Epithelial cell of proximal tubule (primary cell): ENCODE measurements around the gene MCOLN3. TPM values are rescaled to one million over a fixed set of nuclear protein-coding genes. Genes with fewer than 3 reads are reported as not detected.

Experiments used
- DNase-seq: peaks from one replicate; pipeline ENCODE4 v3.0.0-alpha.2; 2011; ENCODE audit warnings: low read depth
- H3K4me3 ChIP-seq: 2 replicates; pipeline ENCODE4 v1.5.1; 2011; ENCODE audit warnings: low read depth, mild to moderate bottlenecking, low read length
- total RNA-seq: library from RNA; depleted of rRNA; stranded (reverse); fragments of >200 nt; gene quantifications from 2 replicates; pipeline ENCODE4 v1.2.3, GENCODE V29; 2015
- TF ChIP-seq, protein P1 (sequence below): conservative IDR thresholded peaks from 2 replicates; pipeline ENCODE4 v1.5.1; 2012; ENCODE audit warnings: low read depth, mild to moderate bottlenecking, low read length

The MCOLN3 gene
- total RNA-seq, 1 donor from 2014 or later: 3.7 TPM

DNA sequence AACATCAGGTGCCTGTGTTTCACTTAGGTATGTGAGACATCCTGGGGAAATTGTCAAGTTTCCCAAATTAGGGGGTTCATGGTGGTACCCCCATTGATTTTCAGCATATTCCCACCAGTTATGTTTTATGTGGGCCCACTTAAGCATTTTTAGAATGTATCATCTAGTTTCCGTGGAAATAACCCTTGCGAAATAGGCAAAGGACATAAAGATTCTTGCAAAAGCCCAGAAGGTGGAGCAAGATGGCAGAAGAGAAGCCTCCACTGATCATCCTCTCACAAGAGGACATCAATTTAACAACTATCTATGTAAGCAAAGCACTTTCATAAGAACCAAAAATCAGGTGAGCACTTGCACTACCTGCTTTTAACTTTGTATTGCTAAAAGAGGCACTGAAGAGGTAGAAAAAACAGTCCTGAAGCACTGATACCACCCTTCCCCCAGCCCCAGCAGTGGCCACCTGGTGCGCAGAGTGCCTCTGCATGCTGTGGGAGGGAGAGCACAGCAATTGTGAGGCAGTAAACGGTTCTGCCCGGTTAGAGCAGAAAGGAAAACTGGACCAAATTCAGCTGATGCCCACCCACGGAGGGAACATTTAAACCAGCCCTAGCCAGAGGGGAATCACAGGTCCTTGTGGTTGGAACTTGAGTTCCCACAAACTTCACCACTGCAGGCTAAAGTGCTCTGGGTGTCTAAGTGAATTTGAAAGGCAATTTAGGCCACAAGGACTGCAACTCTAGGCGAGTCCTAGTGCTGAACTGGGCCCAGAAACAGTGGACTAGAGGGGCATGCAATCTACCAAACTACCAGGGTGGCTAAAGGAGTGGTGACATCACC, 74.6 kb downstream of the MCOLN3 start:
- no peak for DNase-seq
- TF ChIP-seq, protein P1, sequence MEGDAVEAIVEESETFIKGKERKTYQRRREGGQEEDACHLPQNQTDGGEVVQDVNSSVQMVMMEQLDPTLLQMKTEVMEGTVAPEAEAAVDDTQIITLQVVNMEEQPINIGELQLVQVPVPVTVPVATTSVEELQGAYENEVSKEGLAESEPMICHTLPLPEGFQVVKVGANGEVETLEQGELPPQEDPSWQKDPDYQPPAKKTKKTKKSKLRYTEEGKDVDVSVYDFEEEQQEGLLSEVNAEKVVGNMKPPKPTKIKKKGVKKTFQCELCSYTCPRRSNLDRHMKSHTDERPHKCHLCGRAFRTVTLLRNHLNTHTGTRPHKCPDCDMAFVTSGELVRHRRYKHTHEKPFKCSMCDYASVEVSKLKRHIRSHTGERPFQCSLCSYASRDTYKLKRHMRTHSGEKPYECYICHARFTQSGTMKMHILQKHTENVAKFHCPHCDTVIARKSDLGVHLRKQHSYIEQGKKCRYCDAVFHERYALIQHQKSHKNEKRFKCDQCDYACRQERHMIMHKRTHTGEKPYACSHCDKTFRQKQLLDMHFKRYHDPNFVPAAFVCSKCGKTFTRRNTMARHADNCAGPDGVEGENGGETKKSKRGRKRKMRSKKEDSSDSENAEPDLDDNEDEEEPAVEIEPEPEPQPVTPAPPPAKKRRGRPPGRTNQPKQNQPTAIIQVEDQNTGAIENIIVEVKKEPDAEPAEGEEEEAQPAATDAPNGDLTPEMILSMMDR: no peak
- no peak overlapping the region for H3K4me3 ChIP-seq

DNA sequence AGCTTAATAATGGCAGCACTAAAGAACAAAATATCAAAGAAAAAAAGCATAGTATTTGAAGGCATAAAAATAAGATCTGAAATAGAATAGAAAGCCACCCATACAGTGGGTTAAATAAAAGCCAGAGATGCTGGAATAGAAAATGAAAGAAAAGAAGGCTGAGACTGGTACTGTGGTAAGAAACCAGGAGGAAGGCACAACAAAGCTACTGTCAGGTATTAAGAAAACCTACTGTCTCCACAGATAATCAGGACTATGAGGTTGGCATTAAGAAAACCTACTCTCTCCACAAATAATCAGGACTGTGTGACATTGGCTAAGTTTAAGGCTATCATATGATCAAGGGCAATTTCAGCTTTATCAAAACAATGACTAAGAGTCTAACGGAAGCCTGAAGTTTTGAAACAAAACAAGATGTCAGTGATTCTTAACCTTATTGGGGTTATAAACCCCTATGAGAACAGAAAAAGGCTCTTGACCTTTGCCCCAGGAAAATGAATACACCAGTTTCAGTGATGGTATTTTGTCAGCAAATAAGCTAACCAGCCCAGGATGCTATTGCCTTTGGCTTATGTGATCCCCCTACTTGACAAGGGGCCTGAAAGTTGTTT, 75.8 kb downstream of the MCOLN3 start:
- TF ChIP-seq, protein P1: no peak
- H3K4me3 ChIP-seq: no peak overlapping the region
- no peak for DNase-seq

DNA sequence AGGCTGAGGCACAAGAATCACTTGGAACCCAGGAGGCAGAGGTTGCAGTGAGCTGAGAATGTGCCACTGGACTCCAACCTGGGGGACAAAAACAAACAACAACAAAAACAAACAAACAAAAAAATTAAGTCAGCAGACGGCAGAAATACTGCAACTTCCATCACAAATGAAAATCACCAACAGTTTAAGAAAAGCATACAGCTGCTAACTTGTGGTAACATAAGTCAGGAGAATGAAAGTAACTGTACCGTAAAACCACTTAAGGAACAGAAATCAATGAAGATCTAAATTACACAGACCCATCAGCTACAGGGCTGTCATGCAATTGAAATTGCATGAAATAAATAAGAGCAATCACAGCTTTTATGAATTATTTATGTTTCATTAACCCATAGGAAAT, 76.3 kb downstream of the MCOLN3 start:
- TF ChIP-seq, protein P1: no peak
- no peak overlapping the region for H3K4me3 ChIP-seq
- DNase-seq: no peak

DNA sequence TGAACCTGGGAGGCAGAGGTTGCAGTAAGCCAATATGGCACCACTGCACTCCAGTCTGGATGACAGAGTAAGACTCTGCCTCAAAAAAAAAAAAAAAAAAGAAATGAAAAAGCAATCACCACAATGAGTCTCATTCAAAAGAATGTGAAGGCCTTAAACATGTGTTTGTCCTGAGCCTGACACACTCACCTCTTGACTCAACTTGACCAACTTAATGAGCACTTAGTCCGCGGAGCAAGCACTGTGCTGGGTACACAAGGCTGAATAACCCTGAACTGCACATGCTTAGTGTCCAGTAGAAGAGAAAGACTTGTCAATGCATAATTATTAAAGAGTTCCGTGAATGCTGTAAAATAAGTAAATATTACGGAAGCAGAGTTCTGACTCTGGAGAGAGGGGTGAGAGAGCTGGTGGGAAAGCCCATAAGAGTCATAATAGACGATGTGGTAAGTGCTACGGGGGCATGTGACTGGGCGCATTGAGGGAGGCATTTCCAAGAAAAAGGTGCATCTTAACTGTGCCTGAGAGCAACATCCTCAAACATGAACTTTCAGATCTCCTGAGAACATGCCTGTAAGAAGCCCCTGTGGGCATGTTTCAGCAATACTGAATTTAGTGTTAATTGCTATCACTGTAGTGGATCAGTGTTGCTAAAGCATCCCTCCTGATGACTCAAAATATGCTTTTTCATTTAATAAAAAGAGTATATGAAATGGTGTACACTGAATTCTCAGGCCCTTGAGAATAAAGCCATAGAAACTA, 78.6 kb downstream of the MCOLN3 start:
- DNase-seq: no peak
- TF ChIP-seq, protein P1: no peak

DNA sequence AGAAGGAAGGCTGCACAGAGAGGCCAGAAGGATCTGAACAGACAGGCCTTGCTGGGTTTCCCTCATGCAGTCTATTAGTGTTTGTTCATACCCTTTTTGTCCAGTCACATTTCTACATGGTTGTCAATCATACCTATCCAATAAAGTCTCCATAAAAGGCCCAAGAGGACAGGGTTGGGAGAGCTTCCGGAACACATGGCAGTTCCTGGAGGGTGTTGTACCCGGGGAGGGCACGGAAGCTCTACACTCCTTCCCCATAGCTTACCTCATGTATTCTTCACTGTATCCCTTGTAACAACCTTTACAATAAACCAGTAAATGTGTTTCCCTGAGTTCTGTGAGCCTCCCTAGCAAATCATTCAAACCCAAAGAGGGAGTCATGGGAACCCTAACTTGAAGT, 79.4 kb downstream of the MCOLN3 start:
- TF ChIP-seq, protein P1: no peak
- H3K4me3 ChIP-seq: no peak overlapping the region
- no peak for DNase-seq

More for the DNA sequence above, 78.6 kb downstream of the MCOLN3 start:
- no peak overlapping the region for H3K4me3 ChIP-seq

DNA sequence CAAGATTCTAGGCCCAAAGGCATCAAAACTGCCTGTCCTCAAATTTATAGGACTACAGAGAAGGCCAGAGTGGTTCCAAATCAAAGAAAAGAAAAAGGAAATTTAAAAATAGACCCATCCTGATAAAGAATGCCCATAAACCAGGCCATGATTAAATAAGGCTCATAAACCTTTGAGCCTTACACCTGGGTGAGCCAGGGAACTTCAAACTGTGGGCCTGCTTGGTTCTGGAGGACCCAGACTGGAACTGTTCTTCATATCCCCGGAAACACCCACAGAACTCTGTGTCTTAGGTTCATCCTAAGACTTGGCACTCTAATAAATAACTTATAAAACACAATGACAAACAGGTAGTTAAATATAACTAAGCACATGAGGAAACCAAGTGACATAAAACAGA, 80.2 kb downstream of the MCOLN3 start:
- DNase-seq: no peak
- no peak overlapping the region for H3K4me3 ChIP-seq
- TF ChIP-seq, protein P1: no peak

Other genes starting within 250 kb of the MCOLN3 start
- gene LPAR3, start 155.3 kb downstream of the MCOLN3 start, total RNA-seq: 1.2 and 1.8 TPM in 2 replicates
- gene MCOLN2, start 51.4 kb downstream of the MCOLN3 start, total RNA-seq: 2.5 and 3.5 TPM in 2 replicates
- gene SYDE2, start 152.5 kb upstream of the MCOLN3 start, total RNA-seq: 2.9 and 4.7 TPM in 2 replicates
- 15.4 and 19.2 TPM in 2 replicates for gene C1orf52, start 211.2 kb upstream of the MCOLN3 start, total RNA-seq
- 49.2 and 87.9 TPM in 2 replicates for gene BCL10, start 228.1 kb upstream of the MCOLN3 start, total RNA-seq